Activated CD4-positive, alpha-beta T cell treated with anti-CD3 and anti-CD28 coated beads, Interleukin-2, amount 50 U/mL, for 48 hours (primary cell): Measurements from ENCODE around the gene DMRT1.
A peak's percentile ranks its signal among the peaks of the same experiment; 100 is the strongest.

Experiments used
- DNase-seq, 2 experiments: peaks; one replicate each; pipeline ENCODE4 v3.0.0-alpha.2; 2020

The DMRT1 gene

DNA sequence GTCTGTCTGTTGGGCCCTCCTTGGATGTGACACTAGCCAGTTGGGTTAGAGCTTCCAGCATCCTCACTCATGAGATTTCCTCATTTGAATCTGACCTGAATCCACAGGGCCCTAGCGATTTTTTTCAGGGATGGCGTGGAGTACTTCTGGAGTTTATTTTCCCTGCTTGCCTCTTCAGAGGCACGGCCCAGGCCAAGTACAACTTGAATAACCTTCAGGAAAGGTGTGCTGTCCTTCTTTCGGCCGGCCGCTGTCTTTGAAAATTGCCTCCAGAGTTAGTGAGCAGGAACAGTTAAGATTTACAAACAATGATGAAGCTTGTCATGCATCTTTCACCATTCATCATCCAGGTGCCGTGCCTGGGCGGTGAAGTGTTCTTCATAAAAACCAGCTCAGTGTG lies 85.5 kb downstream of the DMRT1 start:
- DNase-seq = no peak

DNA sequence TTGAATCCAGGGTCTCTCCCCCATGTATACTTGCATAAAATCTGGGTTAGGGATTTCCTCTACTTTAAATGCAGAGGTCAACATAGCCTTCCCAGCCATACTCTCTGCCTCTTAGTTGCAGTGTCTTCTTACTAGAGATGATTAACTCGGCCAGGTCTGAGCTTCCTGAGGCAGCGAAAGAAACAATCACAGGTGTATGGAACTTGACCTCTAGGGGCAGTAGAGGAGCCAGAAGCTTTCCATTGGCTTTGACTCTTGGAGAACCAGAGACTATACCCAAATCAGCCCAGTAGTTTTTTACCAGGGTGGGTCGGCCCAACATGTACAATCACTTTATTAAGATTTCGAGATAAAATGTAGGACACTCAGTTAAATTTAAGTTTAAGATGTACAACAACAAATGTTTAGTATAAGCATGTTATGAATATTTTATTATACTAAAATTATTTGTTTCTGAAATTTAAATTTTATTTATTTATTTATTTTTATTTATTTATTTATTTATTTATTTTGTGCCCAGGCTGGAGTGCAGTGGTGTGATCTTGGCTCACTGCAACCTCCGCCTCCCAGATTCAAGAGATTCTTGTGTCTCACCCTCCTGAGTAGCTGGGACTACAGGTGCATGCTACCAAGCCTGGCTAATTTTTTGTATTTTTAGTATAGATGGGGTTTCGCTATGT lies 87.0 kb downstream of the DMRT1 start:
- peak; percentile 4 to 8 for DNase-seq

DNA sequence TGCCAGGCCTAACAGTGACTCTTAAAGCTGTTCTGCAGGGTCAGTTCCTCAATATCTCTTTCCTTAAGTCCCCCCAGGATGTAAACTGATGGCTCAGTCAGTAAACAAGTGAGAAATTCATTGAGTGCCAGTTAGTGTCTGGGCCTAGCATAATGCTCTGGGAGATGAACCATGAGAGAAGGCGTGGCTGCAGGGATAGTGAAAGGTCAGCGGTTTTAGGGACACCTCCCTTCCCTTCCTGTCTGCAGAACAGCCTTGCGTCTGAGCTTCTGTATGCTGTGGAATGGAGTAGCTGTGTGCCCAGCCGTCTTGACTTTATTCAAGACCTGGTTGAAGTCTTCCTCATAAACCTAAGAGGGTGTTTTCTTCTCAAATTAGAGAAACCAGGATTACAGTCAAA lies 88.2 kb downstream of the DMRT1 start:
- no peak for DNase-seq

DNA sequence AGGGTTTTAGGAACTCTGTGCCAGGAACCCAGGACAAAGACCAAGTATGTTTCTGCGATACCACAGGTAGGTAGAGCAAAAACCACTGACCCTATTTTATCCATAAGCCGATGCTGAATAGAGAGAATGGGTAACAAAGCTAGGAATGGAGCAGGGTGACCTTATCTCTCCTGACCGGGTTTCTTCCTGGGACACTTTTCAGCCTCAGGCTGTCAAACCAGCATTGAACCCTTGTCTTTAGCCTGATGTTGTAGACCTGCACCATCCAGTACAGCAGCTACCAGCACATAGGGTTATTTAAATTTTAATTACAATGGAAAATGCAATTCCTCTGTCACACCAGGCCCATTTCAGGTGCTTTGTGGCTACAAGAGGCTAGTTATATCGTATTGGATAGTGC lies 91.9 kb downstream of the DMRT1 start:
- no peak for DNase-seq

DNA sequence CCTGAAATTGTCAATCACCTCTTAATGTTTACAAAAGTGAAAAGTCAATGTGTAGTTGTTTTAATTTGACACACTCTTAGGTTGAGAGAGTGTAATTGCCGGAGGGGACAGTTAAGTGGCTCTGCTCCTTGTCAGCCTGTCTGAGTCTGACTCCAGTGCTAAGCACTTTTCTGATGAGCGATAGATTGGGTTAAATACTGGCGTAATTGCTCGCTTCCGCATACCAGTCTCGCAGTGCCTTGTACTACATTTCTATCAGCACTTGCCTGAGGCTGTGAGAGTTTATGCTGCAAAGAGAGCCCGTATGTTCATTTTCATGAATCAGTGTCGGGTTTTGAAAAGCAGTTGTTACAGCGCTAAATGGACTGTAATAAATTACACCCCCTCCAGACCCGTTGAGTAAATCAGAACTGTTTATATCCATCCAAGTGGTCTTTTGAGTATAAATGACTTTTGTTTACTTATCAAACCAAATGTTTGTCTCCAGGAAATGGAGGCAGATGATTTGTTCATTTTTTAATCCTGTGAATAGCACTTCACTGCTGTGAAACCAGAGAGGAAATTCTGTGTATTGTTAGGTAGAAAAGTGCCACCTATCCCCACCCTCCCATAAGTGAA lies 94.0 kb downstream of the DMRT1 start:
- no peak for DNase-seq

DNA sequence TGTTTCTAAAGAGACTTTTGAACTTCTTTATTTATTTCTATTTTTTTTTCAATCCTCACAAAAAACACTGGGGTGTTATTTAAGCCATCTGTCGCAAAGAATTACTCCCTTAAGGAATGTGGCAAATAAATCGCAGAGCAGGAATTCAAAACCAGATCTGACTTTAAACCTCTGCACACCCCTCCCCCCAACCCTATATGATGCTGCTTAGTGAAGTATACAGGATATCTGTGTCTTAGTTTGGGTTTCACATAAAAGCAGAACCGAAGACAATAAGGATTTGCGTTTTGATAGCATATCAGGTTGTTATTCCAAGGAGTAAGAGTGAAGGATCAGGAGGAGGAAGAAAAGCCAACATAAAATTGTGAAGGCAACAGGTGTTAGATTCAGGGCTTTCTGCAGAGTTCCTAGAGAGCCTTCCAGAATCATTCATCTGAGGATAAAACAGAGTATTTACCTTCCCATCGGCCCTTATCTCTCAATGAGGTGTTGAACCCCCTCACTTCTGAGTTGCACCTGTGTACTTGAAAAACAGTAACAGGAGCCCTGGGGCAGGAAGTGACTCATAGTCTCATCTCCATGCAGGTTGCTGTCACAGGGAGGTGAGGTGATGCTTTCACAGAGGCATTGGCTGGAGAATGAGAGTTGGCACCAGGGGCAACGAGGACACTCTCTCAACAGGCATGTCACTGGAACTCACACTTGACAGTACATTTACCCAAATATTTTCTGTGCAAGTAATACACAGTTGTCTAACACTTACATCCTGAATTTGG lies 101.5 kb downstream of the DMRT1 start:
- no peak for DNase-seq

DNA sequence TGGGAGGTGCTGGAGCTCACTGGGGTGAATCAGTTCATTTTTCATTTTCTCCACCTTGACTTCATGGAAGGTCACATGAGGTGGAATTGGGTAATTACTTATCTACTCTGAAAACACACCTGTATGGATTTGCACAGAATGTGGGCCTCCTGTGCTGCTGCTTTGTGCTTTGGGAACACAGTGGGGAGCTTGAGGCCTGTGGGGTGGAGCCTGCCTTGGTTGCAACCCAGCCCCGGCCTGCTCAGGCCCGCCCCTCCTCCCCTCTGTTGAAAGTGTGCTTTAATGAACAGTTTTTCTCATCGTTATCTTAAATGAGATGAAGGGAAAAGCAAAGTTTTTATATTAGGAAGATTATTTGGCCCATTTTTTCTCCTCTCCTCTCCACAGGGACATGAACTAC lies 106.5 kb downstream of the DMRT1 start:
- DNase-seq = no peak

DNA sequence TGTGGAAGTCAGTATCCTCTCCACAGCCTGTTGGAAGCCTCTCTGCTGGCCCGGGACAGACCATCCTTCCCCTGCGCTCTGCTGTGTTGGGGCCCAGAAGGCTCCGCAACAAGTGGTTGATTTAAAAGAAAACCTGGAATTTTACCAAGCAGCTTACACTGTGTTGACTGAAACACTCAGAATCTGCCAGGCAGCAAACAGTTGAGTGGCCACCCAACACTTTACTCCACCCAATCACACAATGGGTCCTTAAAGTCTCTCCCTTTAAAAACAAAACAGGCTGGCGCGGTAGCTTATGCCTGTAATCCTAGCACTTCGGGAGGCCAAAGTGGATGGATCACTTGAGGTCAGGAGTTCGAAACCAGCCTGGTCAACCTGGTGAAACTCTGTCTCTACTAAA lies 107.0 kb downstream of the DMRT1 start:
- no peak for DNase-seq

DNA sequence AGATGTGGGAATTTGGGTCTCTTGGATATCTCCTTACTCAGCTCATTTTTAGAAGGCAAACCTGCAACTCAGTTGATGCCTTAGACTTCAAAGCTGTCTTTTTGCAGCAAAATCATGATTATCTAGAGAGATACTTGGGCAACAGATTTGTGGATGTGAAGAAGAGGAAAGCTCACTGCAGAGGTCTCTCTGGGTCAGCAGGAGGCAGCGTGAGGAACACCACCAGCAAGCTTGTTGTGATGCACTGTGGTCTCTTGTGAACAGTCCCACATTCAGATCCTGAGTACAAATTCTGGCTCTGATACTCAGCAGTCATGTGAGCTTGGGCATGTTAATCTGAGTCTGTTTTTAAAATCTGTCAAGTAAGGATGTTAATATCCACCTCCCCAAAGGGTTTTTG lies 108.6 kb downstream of the DMRT1 start:
- DNase-seq = no peak

DNA sequence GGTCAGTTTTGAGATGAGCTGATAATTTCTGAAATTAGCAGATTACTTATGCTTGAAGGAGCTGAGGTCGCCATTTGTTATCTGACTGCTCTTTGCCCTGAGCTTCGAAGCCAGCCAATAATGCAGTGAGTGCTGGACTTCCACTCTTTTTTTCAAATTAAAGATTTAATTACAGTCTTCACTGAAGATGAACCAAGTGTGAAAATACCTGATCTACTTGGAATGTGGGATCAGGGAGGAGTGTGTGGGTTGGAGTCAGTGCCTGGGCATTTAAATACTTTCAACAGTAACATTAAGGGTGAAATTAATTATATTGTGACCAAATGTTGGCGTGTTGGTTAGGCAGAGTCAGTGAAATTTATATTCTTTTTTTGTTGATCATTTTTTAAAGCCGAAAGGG lies 111.0 kb downstream of the DMRT1 start:
- DNase-seq = no peak

DNA sequence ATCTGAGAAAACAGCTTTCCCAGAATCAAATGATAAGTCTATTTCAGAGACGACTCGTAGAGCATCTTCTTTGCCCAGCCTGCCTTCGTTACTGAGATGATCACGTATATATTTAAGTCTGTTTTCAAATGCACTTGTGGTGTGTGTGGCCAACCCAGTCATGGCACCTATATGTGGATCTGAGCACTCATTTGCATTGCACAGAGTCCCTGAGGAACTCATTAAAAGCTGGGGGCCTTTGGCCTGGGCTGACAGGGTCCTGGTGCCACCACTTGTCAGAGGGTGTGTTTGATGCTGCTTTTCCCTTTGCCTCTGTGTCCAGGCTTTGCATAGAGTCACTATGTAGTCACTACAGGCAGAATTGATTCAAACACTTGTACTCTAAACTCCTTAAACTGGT lies 117.6 kb downstream of the DMRT1 start:
- DNase-seq = no peak

DNA sequence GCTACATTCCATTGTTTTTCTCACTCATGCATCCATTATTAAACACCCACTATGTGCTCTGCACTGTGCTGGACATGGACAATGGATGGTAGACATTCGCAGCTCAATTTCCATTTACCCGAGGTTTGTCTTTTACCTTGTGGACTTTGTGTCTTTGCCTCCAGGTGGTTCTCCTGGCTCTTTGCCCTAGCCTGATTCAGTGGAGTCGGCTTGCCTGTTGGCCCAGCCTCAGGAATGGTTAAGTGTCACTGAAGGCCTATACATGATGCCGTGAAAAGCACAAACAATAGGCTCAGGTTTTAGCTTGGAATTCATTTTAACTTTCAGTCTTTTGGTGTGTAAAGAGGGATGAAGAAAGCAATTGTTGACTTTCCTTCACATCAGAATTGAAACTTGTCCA lies 118.4 kb downstream of the DMRT1 start:
- DNase-seq = no peak

DNA sequence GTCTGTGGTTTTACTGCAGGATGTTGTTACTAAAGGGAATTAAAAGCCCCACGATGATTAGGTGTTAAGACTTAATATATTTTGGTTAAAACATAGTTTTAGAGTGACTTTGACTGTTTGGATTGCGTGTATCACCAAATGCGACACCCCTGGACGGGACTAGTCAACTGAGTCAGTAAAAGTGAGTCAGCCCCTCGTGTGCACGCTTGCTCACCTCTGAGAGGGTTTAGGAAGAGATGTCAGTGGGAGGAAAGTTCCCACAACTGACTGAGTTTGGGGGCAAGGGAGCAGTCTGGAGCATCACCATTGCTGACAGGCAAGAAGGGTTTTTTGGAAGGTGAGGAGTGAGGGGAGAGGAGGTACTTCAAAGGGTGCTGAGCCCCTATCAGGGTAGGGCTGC lies 120.5 kb downstream of the DMRT1 start:
- DNase-seq = no peak

DNA sequence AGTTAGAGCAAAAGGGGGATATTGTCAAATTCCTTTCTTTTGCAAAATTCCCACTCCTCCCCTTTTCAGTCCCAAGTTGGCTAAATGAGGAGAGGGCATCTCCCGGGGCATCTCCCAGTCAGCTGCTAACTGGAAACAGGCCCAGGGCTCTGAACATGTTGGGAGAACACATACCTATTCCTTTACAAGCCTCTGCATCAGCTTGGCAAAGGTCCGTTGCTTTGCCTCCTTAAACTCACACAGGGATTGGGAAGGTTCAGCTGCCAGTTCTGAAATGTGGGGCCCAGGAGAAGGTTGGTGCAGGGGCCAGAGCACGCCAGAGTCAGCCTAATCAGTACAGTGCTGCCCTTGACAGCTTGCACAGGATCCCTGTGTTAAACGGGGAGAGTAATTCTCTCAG lies 124.0 kb downstream of the DMRT1 start:
- DNase-seq = no peak

DNA sequence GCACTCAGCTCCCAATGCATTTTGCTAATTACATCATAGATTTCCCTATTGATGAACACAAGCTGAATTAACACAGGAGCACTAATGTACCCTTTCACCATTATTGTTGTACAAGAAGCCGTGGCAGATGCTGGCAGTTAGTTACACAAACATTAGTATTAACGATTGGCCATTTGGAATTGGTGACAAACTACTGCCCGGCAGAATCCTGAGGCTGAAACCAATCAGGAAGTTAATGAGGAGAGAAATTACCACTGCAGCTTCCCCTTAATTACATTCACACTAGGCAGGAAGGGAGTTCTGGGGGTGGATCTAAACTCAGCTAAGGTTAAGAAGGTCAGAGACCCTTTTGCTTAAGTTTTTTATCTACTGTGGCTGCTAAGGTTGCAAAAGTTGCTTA lies 125.4 kb downstream of the DMRT1 start:
- no peak for DNase-seq

DNA sequence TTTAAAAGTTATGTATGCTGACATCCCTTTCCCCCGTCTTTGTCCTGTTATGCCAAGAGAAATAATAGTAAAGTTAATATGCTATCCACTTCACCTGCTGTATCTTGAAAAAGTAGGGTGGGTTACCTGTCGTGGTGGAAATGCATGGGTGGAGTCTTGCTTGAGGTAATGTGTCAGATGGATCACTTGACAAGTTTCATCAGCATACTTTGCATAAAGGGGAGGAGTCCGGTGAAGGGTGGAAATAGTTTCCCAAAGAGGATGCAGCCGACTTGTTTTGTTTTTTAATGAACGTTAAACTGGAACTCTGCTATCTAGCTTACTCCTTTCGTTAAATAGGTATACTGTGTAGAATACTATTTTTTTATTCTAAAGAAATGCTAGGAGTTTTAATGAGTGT lies 125.9 kb downstream of the DMRT1 start:
- DNase-seq = no peak

DNA sequence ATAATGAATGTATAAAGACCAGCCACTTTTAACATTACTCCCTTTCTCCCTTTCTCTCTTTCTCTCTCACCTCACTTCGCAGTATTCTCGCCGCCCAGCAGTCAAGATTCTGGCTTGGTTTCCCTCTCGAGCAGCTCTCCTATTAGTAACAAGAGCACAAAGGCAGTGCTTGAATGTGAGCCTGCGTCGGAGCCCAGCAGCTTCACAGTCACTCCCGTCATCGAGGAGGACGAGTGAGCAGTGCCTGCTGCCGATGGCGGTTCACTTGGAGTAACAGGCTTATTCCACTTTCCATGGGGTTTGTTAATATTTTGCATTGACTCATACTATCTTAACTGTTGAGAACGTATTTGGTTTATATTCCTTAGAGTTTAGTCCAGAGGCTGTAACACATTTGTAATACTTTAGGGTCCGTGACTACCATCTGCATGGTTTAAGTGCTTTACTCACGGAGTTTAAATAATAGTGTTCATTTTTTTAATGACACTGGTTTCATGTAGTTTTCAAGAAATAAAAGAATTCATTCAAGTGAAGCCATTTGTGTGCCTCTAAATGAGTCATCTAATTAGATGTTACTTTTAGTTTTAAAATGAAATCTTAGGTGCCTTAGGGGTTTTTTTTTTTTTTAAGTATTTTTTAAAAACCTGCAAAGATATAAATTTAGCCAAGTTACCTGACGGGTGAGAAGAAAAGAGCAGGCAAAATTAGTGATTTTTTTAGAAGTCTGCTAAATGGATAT lies 126.6 kb downstream of the DMRT1 start:
- DNase-seq = no peak

DNA sequence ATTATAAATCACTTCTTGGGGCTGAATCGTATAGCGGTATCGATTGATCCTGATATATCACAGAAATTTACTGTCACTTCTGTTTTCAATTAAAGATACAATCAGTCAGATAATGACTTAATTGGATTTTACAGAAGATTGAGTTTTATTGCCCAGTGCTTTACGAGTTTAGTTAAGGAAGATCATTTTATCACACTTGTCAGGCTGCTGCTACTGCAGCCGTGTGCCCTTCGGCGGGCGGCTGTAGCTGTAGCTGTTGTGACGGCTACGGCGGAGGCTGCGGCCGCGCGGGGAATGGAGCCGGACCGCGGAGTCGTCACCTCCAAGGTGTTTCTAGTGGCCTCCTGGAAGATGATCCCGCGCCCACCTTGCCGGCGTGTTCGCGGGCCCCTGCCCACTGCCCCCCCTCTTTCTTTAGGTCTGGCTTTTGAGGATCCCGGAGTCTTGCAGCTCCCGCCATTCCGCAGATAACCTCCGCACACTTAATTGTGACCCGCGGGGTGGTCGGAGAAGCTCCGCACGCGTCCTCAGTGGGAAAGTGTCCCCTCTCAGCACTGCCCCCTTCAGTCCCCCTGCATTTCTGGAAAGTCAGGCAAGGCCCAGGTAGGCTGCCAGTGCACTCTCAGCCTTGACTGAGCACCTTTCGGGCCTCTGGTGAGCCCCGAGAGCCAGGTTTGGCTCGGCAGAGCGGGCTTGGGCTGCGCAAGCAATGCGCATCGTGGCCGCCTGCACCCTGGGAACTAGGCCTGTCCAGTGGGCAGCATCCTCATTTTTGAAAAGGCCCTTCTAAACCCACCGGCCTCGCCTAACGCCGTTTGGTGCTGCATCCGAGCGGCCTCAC lies 128.0 kb downstream of the DMRT1 start:
- DNase-seq = no peak

DNA sequence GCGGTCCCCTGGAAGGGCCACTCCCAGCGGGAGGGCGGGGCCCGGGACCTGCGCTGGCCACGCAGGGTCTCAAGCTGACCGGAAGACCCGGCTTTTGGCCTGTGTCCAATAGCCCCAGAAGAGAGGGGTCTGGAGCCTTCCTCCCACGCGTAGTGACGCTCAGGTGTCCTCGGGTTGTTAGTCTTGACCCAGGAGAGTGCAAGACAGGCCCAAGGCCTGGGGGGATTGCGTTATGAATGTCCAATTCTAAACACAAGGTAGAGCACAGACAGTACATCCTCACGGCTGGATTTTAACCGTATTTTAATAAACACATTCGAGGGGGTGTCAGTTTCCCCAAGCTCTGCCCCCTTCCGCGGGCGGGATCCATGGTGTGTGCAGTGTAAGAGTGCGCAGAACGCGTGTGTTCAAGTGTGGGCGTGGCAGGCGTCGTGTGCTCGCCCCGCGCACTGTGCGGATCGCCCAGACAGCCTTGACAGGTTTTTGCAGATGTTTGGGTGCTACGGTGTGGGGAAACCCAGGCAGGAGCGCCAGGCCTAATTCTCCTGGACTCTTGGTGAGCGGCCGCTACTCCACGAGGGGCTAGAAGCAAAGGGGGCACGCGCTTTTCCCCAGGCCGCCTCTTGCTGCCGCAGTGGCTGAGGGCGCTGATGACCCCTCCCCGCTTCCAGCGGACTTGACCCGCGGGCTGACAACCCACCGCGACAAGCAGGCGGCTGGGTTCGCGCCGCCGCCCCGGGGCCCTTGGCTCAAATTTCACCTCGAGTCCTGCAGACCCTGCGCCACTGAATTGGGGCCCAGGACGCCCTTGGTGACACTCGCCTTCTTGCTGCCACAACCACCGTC lies 128.9 kb downstream of the DMRT1 start:
- DNase-seq = no peak

DNA sequence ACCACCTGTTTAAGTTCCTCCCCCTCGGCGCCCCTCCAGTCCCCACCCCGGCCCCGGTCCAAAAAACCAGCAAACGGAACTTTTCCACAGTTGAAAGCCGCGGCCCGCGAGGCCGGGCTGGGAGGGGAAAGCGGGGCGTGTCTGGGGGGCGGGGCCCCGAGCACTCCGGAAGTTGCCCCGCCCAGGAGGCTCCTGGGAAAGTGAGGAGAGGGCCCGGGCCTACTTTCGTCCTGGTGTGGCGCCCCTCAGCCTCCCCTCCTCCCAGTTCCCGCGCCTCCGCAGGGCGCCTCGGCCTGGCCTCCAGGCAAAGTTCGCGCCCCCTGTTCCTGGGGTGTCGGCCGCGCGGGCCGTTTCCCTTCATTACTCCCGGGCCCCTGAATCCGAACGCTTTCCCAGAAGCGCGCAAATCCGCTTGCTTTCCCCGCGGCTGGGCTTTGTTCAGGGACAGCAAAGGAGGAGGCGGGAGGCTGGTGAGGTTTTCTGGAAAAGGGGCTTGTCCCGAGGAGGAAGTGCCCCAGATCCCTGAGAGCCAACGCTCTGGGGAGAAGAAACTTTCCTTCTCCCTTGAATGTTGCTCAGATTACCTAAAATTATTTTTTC lies 130.5 kb downstream of the DMRT1 start:
- peak in 1 of 2 experiments; percentile 35 for DNase-seq
